K562 (cell line): ENCODE data around the gene C11orf54. TPM values are rescaled to one million over a fixed set of nuclear protein-coding genes. Genes with fewer than 3 reads are reported as not detected.

Source experiments
- ATAC-seq: fragments of 200-7000 bp; cut with Tn5 transposase; 3 replicates; pipeline ENCODE4 v1.9.1; 2020; ENCODE audit warnings: moderate library complexity
- BruUV-seq: library from RNA; stranded (reverse); fragments of 400-500 nt; replicated peaks from 2 replicates; lab custom pipeline; 2021; lab: Mats Ljungman, UMichigan
- CTCF ChIA-PET: fragments of 300-600 bp; formaldehyde crosslinking; extraction: SDS; loops from one replicate; lab custom pipeline; 2021; ENCODE audit warnings: low intra/inter-chr PET ratio; lab: Yijun Ruan, JAX
- POLR2A ChIA-PET: fragments of 300-600, 350-650 bp; sonication (Branson Sonifier 250); formaldehyde crosslinking; extraction: SDS; loops from one replicate; lab custom pipeline; 2021; ENCODE audit warnings: antibody characterized with exemption, inconsistent platforms; lab: Yijun Ruan, JAX
- DNase-seq, 4 experiments: peaks; one replicate each; pipeline versions ENCODE4 v3.0.0 to v3.0.0-alpha.2; 2011 to 2018; ENCODE audit warnings: low spot score in 3 of 4, mixed read lengths in 3 of 4; ENCODE audit errors: extremely low read depth in 1 of 4
- FAIRE-seq: peaks from 2 replicates; lab custom pipeline; 2011; peaks lifted over from hg19 to GRCh38; lab: Jason Lieb, UNC
- H2AFZ ChIP-seq: 2 replicates; pipeline ENCODE4 v1.6.0; 2011; ENCODE audit warnings: low read depth, low read length, control low read depth, inconsistent platforms
- H3K27ac ChIP-seq: fragments of 200-600 bp; 3 replicates; pipeline ENCODE4 v1.8.0; 2011; ENCODE audit warnings: low read depth, mild to moderate bottlenecking, control low read depth, inconsistent platforms, low read length, moderate library complexity, mixed read lengths; ENCODE audit errors: extremely low read depth
- H3K27me3 ChIP-seq, 2 experiments: fragments of 300-600 bp in 1 of 2; 2 replicates in 1 of 2; 3 replicates in 1 of 2; pipeline versions ENCODE4 v1.6.0 to v1.8.0; 2011; ENCODE audit warnings: inconsistent platforms in 2 of 2, low read length in 2 of 2, mild to moderate bottlenecking in 1 of 2, mixed read lengths in 1 of 2, moderate library complexity in 1 of 2; ENCODE audit not compliant: control insufficient read depth in 2 of 2, insufficient read depth in 2 of 2
- H3K36me3 ChIP-seq: fragments of 300-600 bp; 3 replicates; pipeline ENCODE4 v1.8.0; 2011; ENCODE audit warnings: mild to moderate bottlenecking, low read length, inconsistent platforms; ENCODE audit not compliant: control insufficient read depth, insufficient read depth
- H3K4me1 ChIP-seq, 2 experiments: fragments of 200-600 bp in 1 of 2; replicated peaks in 1 of 2; 2 replicates in 1 of 2; 3 replicates in 1 of 2; pipeline versions ENCODE4 v1.5.1 to v1.8.0; 2011; ENCODE audit warnings: inconsistent platforms in 2 of 2, low read length in 2 of 2, mild to moderate bottlenecking in 1 of 2, mixed read lengths in 1 of 2, moderate library complexity in 1 of 2; ENCODE audit not compliant: control insufficient read depth in 2 of 2, insufficient read depth in 2 of 2
- H3K4me2 ChIP-seq: 2 replicates; pipeline ENCODE4 v1.6.1; 2011; ENCODE audit warnings: low read length, control low read depth, inconsistent platforms, mixed read lengths; ENCODE audit not compliant: insufficient read depth
- H3K4me3 ChIP-seq: fragments of 200-600 bp; sonication (generic), shearing (Covaris generic); 2 replicates; pipeline ENCODE4 v1.5.1; 2016; ENCODE audit warnings: control low read depth, inconsistent platforms
- H3K79me2 ChIP-seq: fragments of 200-600 bp; 3 replicates; pipeline ENCODE4 v1.8.0; 2011; ENCODE audit warnings: low read length, inconsistent platforms; ENCODE audit not compliant: control insufficient read depth, insufficient read depth
- H3K9ac ChIP-seq, 2 experiments: 2 replicates each; pipeline versions ENCODE4 v1.6.0 to v1.6.1; 2011; ENCODE audit warnings: low read depth in 2 of 2, low read length in 2 of 2, control low read depth in 1 of 2, inconsistent platforms in 1 of 2, mild to moderate bottlenecking in 1 of 2, mixed read lengths in 1 of 2; ENCODE audit not compliant: insufficient read depth in 1 of 2
- H3K9me1 ChIP-seq: one replicate; pipeline ENCODE4 v1.6.0; 2011; ENCODE audit warnings: inconsistent platforms, mild to moderate bottlenecking, low read length, moderate library complexity; ENCODE audit not compliant: control insufficient read depth, insufficient read depth
- H3K9me3 ChIP-seq: replicated peaks from 2 replicates; pipeline ENCODE4 v1.5.1; 2011; ENCODE audit warnings: low read depth, low read length, inconsistent platforms; ENCODE audit not compliant: control insufficient read depth, insufficient read depth
- H4K20me1 ChIP-seq: replicated peaks from 2 replicates; pipeline ENCODE4 v1.6.1; 2011; ENCODE audit warnings: low read length, inconsistent platforms, mixed read lengths; ENCODE audit not compliant: control insufficient read depth, insufficient read depth
- FOS ChIP-seq: IDR thresholded peaks from 3 replicates; pipeline ENCODE4 v1.6.1; 2011; ENCODE audit not compliant: insufficient read length; ENCODE audit errors: extremely low read depth
- MYC ChIP-seq, 2 experiments: fragments of 250-450 bp in 1 of 2; sonication (Bioruptor Pico) in 1 of 2; IDR thresholded peaks; 2 replicates each; pipeline versions ENCODE4 v1.5.1 to v1.6.1; 2012 to 2021; ENCODE audit warnings: low read depth in 2 of 2, borderline replicate concordance in 1 of 2, improper control_type of control experiment in 1 of 2, low read length in 1 of 2, mild to moderate bottlenecking in 1 of 2, moderate library complexity in 1 of 2
- WGBS: fragments of 100-300 bp; shearing (Covaris generic); methylation state at CpG from one replicate; pipeline ENCODE4 v1.1.6; 2016; ENCODE audit warnings: low coverage, mixed read lengths; ENCODE audit not compliant: insufficient coverage; ENCODE audit errors: missing lambda C conversion rate; 5-methylcytosine and 5-hydroxymethylcytosine counted together
- in situ Hi-C: fragments of 300-500 bp; cut with MboI; formaldehyde crosslinking; loops from 4 replicates; pipeline ENCODE4 v1.15.0; 2018; ENCODE audit warnings: inconsistent platforms, mixed read lengths
- intact Hi-C: fragments of 100-400 bp; cut with micrococcal nuclease; formaldehyde crosslinking; loops from 2 replicates; pipeline ENCODE4 v1.14.2; 2022
- polyA plus RNA-seq, 8 experiments: library from polyadenylated mRNA; depleted of rRNA in 4 of 8; stranded (reverse) in 5 of 8; unstranded in 3 of 8; fragments of >200 nt; fragmentation: Nextera tagmentation in 2 of 8; fragmentation: Illumina TruSeq in 1 of 8; extraction: Ambion mirVana in 2 of 8; extraction: Trizol in 1 of 8; gene quantifications; 2 replicates each; pipeline versions ENCODE4 v1.2.1 to v1.2.3, GENCODE V29; 2011 to 2014; ENCODE audit warnings: inconsistent platforms in 1 of 8, missing spikeins in 1 of 8
- total RNA-seq, 7 experiments: library from RNA; depleted of rRNA in 6 of 7; stranded (reverse); fragments of >200 nt in 6 of 7; fragmentation: Illumina TruSeq in 2 of 7; extraction: Trizol in 2 of 7; gene quantifications; 2 replicates each; pipeline versions ENCODE4 v1.2.1 to v1.2.3, GENCODE V29; 2011 to 2021; ENCODE audit warnings: low replicate concordance in 1 of 7
- TF ChIP-seq, protein P1 (sequence below): fragments of 450-650 bp; formaldehyde crosslinking; IDR thresholded peaks from 2 replicates; pipeline ENCODE4 v1.4.0; 2020; ENCODE audit warnings: mild to moderate bottlenecking, mixed read lengths

Gene C11orf54
- total and polyA plus RNA-seq, 9 of the 15 experiments (the other 6 are each of a cell fraction or from before 2014, with no cell fraction given) = 13.4 to 33.0 (median 23.1) TPM

DNA sequence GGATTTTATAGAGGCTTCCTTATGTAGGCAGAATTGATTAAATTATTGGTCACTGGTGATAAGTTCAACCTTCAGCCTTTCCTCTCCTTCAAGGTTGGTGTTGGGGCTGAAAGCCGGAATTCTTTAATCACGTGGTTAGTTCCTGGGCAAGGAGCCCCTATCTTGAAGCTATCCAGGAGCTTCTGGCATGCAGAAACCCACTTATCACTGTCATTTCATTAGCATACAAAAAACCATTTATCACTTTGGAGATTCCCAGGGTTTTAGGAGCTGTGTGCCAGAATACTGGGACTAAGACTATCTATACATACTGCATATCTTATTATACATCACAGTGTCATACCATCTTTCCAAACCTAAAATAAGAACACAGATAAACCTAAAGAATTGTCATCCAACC lies 24.1 kb downstream of the C11orf54 start:
- intact Hi-C loops (no loop called here), in situ Hi-C loops (no loop called here)
- DNase-seq (no peak), ATAC-seq (no peak), FAIRE-seq (no peak)
- H3K4me1 ChIP-seq = 0 out of 5 replicates have a peak, but pooled peaks cover 0 to 5% of the 10 kb centered on the region in 2 experiments
- no TSS peak for BruUV-seq
- H3K4me2 ChIP-seq = no peak overlapping the region
- H3K79me2 ChIP-seq = no peaks in the 10 kb centered on the region
- no peak overlapping the region for H3K4me3 ChIP-seq
- no peaks in the 10 kb centered on the region for H3K9me3 ChIP-seq
- WGBS = 33% methylated on average over 2 of the region's 2 CpGs
- no peak overlapping the region for H3K27ac ChIP-seq
- no peaks in the 10 kb centered on the region for H4K20me1 ChIP-seq
- no peaks in the 10 kb centered on the region for H3K27me3 ChIP-seq
- no peak overlapping the region for H3K9ac ChIP-seq
- no peaks in the 10 kb centered on the region for H3K9me1 ChIP-seq
- CTCF ChIA-PET = no interaction called here
- TF ChIP-seq, protein P1, sequence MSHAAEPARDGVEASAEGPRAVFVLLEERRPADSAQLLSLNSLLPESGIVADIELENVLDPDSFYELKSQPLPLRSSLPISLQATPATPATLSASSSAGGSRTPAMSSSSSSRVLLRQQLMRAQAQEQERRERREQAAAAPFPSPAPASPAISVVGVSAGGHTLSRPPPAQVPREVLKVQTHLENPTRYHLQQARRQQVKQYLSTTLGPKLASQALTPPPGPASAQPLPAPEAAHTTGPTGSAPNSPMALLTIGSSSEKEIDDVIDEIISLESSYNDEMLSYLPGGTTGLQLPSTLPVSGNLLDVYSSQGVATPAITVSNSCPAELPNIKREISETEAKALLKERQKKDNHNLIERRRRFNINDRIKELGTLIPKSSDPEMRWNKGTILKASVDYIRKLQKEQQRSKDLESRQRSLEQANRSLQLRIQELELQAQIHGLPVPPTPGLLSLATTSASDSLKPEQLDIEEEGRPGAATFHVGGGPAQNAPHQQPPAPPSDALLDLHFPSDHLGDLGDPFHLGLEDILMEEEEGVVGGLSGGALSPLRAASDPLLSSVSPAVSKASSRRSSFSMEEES (CRISPR knock-in tag) = peak; percentile 28; the same call in 1 of the 2 replicates
- TF ChIP-seq MYC (IDR thresholded peaks at IDR 0.05; ENCODE audit: low read depth, low read length) (no peak), MYC (CRISPR knock-in tag; IDR thresholded peaks at IDR 0.05; ENCODE audit: borderline replicate concordance, low read depth) (no peak), FOS (no peak)
- H3K36me3 ChIP-seq = peaks cover 13% of the 10 kb centered on the region; the same call in 2 of the 3 replicates
- no peak overlapping the region for H2AFZ ChIP-seq
- POLR2A ChIA-PET = interaction anchor here (5.4 kb wide), 1 partner anchor 25 kb away, joined by 33 read pairs; the partner anchor contains the start of genes C11orf54 and TAF1D
